ENCODE data around the gene SMIM35.

SMIM35 gene

GRCh38 chr11:118086913-118087768 lies at the start of gene SMIM35:
SMIM35 (minus strand) TSS chr11:118086963; CDS start chr11:118086757, 206 bp downstream.
- no peak for DNase-seq (ENCODE audit: low read depth)

GRCh38 chr11:118136341-118136740 lies 49.6 kb upstream of the SMIM35 start:
- DNase-seq (ENCODE audit: low read depth) = no peak

GRCh38 chr11:118135796-118136165 lies 49.0 kb upstream of the SMIM35 start:
- no peak for DNase-seq (ENCODE audit: low read depth)

- no peak for DNase-seq (ENCODE audit: low read depth)
Measured at GRCh38 chr11:118135051-118135795, 48.5 kb upstream of the SMIM35 start.

- no peak for DNase-seq (ENCODE audit: low read depth)
Measured at GRCh38 chr11:118133816-118134215, 47.1 kb upstream of the SMIM35 start.

- DNase-seq (ENCODE audit: low read depth) = no peak
Measured at GRCh38 chr11:118132385-118133151, 45.8 kb upstream of the SMIM35 start.

GRCh38 chr11:118129471-118130172 lies 42.9 kb upstream of the SMIM35 start:
- DNase-seq (ENCODE audit: low read depth) = no peak

- no peak for DNase-seq (ENCODE audit: low read depth)
Measured at GRCh38 chr11:118128721-118129470, 42.1 kb upstream of the SMIM35 start.

GRCh38 chr11:118128310-118128709 lies 41.5 kb upstream of the SMIM35 start:
- no peak for DNase-seq (ENCODE audit: low read depth)

- no peak for DNase-seq (ENCODE audit: low read depth)
Measured at GRCh38 chr11:118126082-118126838, 39.5 kb upstream of the SMIM35 start.

- no peak for DNase-seq (ENCODE audit: low read depth)
Measured at GRCh38 chr11:118124929-118125535, 38.3 kb upstream of the SMIM35 start.

GRCh38 chr11:118120793-118121192 lies 34.0 kb upstream of the SMIM35 start:
- no peak for DNase-seq (ENCODE audit: low read depth)

GRCh38 chr11:118117790-118118601 lies 31.2 kb upstream of the SMIM35 start:
- no peak for DNase-seq (ENCODE audit: low read depth)

- DNase-seq (ENCODE audit: low read depth) = no peak
Measured at GRCh38 chr11:118115048-118115447, 28.3 kb upstream of the SMIM35 start.

GRCh38 chr11:118114266-118114665 lies 27.5 kb upstream of the SMIM35 start:
- DNase-seq (ENCODE audit: low read depth) = no peak

- no peak for DNase-seq (ENCODE audit: low read depth)
Measured at GRCh38 chr11:118112711-118113430, 26.1 kb upstream of the SMIM35 start.

- DNase-seq (ENCODE audit: low read depth) = no peak
Measured at GRCh38 chr11:118111744-118112035, 24.9 kb upstream of the SMIM35 start.

- DNase-seq (ENCODE audit: low read depth) = no peak
Measured at GRCh38 chr11:118111019-118111743, 24.4 kb upstream of the SMIM35 start.
